Measurements from ENCODE around the gene BRAF.
"Not testable (repeated sequence)": the region's sequence is repeated elsewhere in the genome, so short reads cannot be mapped to it uniquely, and the experiment has no call there.

Gene BRAF

GRCh38 chr7:140857048-140857447, 67.7 kb downstream of the BRAF start:
- TF ChIP-seq CTCF (IDR thresholded peaks at IDR 0.05; ENCODE audit: extremely low read depth, missing control alignments), result no peak
- DNase-seq (ENCODE audit: low spot score), result no peak

- TF ChIP-seq CTCF (IDR thresholded peaks at IDR 0.05; ENCODE audit: extremely low read depth, missing control alignments), result no peak
- DNase-seq (ENCODE audit: low spot score), result no peak
Measured at GRCh38 chr7:140841166-140841715, 83.5 kb downstream of the BRAF start.

- TF ChIP-seq CTCF (IDR thresholded peaks at IDR 0.05; ENCODE audit: extremely low read depth, missing control alignments), result no peak
- DNase-seq (ENCODE audit: low spot score), result no peak
Measured at GRCh38 chr7:140831724-140832123, 93.0 kb downstream of the BRAF start.

GRCh38 chr7:140829720-140830119, 95.0 kb downstream of the BRAF start:
- no peak for DNase-seq (ENCODE audit: low spot score)
- no peak for TF ChIP-seq CTCF (IDR thresholded peaks at IDR 0.05; ENCODE audit: extremely low read depth, missing control alignments)

GRCh38 chr7:140828741-140829140, 96.0 kb downstream of the BRAF start:
- TF ChIP-seq CTCF (IDR thresholded peaks at IDR 0.05; ENCODE audit: extremely low read depth, missing control alignments), result no peak
- no peak for DNase-seq (ENCODE audit: low spot score)

- DNase-seq (ENCODE audit: low spot score), result not testable (repeated sequence)
Measured at GRCh38 chr7:140817383-140817782, 107.3 kb downstream of the BRAF start.

GRCh38 chr7:140810830-140811556, 113.7 kb downstream of the BRAF start:
- peak; percentile 42 for DNase-seq (ENCODE audit: low spot score)
- TF ChIP-seq CTCF (IDR thresholded peaks at IDR 0.05; ENCODE audit: extremely low read depth, missing control alignments), result peak; percentile 36

GRCh38 chr7:140810385-140810784, 114.3 kb downstream of the BRAF start:
- no peak for DNase-seq (ENCODE audit: low spot score)
- no peak for TF ChIP-seq CTCF (IDR thresholded peaks at IDR 0.05; ENCODE audit: extremely low read depth, missing control alignments)

Data from GM20000 (cell line).